ENCODE results near the gene ENTPD1. TPM values are rescaled to one million over a fixed set of nuclear protein-coding genes. Genes with fewer than 3 reads are reported as not detected.
"Not testable (repeated sequence)": the region's sequence is repeated elsewhere in the genome, so short reads cannot be mapped to it uniquely, and the experiment has no call there.

ENTPD1 gene
- polyA plus RNA-seq, 3 donors, result 22.2 to 27.0 (median 23.5) TPM

DNA sequence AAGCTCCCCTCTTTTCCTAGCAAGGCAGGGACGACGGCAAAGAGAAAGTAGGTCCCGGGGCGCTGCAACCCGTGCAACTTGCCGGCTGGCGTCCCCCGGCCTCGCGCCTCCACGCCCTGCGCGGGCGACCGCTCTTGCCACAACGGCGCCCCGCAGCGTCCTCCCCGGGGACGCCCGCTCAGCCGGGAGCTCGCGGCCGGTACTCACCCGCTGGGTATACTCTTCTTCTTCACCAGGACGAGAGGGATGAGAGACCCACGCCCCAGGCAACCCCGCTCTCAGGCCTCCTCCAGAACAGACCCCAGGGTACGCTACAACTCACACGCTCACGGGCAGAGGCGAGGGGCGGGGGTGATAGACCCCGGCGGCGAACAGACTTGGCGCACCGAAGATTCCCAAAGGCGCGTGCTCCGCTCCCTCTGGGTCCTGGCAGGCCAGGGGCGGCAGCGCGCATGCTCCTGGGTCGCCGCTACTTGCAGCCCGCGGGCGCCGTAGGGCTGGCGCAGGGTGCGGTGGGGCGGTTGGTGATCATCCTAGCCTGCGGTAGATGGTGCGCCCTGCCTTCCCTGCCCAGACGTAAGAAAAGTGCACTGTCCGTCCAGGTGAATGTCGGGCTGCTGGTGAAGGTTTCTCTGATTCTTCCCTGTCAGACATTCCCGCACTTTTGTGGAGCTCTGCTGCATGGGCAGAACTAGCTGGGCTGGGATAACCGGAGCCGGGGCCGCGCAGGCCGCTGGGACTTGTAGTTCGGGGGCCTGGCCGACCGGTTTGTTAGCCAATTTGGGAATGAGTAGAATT, 151.7 kb downstream of the ENTPD1 start, which contains the start of gene CC2D2B:
Gene CC2D2B, plus strand, starts transcription at position 520 of the 798 bp plus-strand sequence. CDS start 3,349 bp downstream, outside the sequence.
- DNase-seq (ENCODE audit: low read depth in 3 of 3, low spot score in 2 of 3), result peak; percentile 68 to 77 (median 75)

DNA sequence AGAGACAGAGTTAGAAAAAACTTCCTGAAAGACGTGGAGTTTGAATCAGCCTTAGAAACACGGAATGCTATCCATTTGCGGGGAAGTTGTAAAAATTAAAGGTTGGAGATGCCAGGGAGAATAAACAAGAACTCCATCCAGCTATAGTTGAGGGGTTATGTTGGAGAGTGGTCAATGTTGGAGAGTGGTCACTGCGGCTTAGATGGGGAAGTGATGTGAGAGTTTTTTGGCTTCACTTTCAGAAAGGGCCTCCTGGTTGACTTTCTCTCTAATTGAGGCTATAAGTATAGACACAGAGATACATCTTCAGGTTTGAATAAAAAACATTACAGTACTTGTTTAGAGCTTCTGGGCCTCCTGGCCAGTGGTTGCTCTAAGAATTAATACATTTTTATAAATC, 152.5 kb downstream of the ENTPD1 start:
- DNase-seq (ENCODE audit: low read depth in 3 of 3, low spot score in 2 of 3), result no peak

DNA sequence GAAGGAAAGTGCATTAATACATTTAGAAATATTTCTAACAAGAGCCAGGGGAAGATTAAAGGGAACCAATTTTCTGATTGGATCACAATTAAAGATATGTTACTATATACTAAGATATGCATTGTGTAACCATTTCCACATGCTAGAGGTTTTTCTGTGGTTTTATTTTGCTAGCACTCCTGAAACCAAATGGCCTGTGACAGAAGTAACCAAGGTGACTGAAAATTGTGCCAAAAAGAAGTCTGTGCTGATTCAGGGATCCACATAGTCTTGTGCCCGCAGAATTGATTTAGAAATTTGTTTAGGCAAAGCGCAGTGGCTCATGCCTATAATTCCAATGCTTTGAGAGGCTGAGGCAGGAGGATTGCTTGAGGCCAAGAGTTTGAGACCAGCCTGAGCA, 153.6 kb downstream of the ENTPD1 start:
- DNase-seq (ENCODE audit: low read depth in 3 of 3, low spot score in 2 of 3), result no peak

DNA sequence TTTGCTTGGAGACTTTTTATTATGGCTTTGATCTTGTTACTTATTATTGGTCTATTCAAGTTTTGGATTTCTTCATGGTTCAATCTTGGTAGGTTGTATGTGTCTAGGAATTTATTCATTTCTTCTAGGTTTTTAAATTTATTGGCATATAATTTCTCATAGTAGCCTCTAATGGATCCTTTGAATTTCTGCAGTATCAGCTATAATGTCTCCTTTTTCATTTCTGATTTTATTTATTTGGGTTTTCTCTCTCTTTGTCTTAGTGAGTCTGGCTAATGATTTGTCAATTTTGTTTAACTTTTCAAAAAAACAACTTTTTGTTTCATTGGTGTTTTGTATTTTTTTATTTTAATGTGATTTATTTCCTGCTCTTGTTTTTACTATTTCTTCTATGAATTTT, 160.1 kb downstream of the ENTPD1 start:
- DNase-seq (ENCODE audit: low read depth in 3 of 3, low spot score in 2 of 3), result not testable (repeated sequence)

Other genes starting within 250 kb of the ENTPD1 start
- gene SORBS1, start 194.8 kb upstream of the ENTPD1 start, polyA plus RNA-seq (ENCODE audit: insufficient read length in 3 of 3), result 10 to 100 TPM; 26.1 to 27.9 (median 26.6) TPM
- 10 to 100 TPM; 74.2 to 79.9 (median 78.8) TPM for gene ALDH18A1, start 99.5 kb upstream of the ENTPD1 start, polyA plus RNA-seq (ENCODE audit: insufficient read length in 3 of 3)
- 10 to 100 TPM; 73.7 to 81.7 (median 78.0) TPM for gene TCTN3, start 62.2 kb upstream of the ENTPD1 start, polyA plus RNA-seq (ENCODE audit: insufficient read length in 3 of 3)
- 1 to 10 TPM in 2 of 3 donors, under 1 TPM in 1; 0.83 to 1.6 (median 1.2) TPM for gene CC2D2B, start 151.8 kb downstream of the ENTPD1 start, polyA plus RNA-seq (ENCODE audit: insufficient read length in 3 of 3)